Measurements from ENCODE around the gene MAP4K4. TPM values are rescaled to one million over a fixed set of nuclear protein-coding genes. Genes with fewer than 3 reads are reported as not detected.

Gene MAP4K4
- total and polyA plus RNA-seq, 2 of the 13 experiments (the other 11 are each of a cell fraction or from before 2014, with no cell fraction given): 105 to 264 TPM

DNA sequence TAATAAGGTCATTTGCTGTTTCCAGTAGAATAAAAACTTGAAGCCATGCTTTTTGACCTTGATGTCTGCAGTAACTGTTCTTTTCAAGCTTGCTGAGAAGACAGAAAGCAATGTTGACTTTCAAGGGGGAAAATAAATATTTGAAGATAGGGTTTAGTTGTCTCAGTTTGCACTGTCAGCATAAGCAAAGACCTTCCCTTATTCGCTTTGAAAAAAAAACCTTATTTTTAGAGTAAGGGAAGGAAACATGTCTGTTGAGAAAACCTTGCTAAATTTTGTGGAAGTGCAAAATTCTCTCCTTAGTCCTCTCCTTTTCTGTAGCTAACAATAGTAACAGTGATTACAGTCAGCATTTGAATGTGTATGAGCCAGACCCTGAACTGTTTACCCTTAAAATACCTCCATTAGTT lies 43.1 kb downstream of the MAP4K4 start (continued):
- TF ChIP-seq, protein P1, sequence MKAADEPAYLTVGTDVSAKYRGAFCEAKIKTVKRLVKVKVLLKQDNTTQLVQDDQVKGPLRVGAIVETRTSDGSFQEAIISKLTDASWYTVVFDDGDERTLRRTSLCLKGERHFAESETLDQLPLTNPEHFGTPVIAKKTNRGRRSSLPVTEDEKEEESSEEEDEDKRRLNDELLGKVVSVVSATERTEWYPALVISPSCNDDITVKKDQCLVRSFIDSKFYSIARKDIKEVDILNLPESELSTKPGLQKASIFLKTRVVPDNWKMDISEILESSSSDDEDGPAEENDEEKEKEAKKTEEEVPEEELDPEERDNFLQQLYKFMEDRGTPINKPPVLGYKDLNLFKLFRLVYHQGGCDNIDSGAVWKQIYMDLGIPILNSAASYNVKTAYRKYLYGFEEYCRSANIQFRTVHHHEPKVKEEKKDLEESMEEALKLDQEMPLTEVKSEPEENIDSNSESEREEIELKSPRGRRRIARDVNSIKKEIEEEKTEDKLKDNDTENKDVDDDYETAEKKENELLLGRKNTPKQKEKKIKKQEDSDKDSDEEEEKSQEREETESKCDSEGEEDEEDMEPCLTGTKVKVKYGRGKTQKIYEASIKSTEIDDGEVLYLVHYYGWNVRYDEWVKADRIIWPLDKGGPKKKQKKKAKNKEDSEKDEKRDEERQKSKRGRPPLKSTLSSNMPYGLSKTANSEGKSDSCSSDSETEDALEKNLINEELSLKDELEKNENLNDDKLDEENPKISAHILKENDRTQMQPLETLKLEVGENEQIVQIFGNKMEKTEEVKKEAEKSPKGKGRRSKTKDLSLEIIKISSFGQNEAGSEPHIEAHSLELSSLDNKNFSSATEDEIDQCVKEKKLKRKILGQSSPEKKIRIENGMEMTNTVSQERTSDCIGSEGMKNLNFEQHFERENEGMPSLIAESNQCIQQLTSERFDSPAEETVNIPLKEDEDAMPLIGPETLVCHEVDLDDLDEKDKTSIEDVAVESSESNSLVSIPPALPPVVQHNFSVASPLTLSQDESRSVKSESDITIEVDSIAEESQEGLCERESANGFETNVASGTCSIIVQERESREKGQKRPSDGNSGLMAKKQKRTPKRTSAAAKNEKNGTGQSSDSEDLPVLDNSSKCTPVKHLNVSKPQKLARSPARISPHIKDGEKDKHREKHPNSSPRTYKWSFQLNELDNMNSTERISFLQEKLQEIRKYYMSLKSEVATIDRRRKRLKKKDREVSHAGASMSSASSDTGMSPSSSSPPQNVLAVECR (CRISPR knock-in tag; IDR thresholded peaks at IDR 0.05; ENCODE audit: borderline replicate concordance): peak; percentile 21; the same call in 1 of the 2 replicates
- TF ChIP-seq SALL2 (CRISPR knock-in tag; IDR thresholded peaks at IDR 0.05) (0 out of 2 replicates have a peak, but pooled peaks have one; percentile 7), CCDC6 (CRISPR knock-in tag; IDR thresholded peaks at IDR 0.05) (peak; percentile 24; the same call in 1 of the 2 replicates), ZNF530 (CRISPR knock-in tag; IDR thresholded peaks at IDR 0.05; ENCODE audit: low read depth) (no peak), ELF3 (CRISPR knock-in tag; IDR thresholded peaks at IDR 0.05) (peak; percentile 69), TARDBP (CRISPR knock-in tag; IDR thresholded peaks at IDR 0.05) (peak; percentile 47; the same call in 1 of the 2 replicates), MYC (CRISPR knock-in tag; IDR thresholded peaks at IDR 0.05; ENCODE audit: borderline replicate concordance) (no peak), FOXP1 (IDR thresholded peaks at IDR 0.05) (no peak), FOXP1 (CRISPR knock-in tag; IDR thresholded peaks at IDR 0.05) (peak; percentile 87), GATA4 (IDR thresholded peaks at IDR 0.05; ENCODE audit: borderline replicate concordance, low read depth) (peak; percentile 54; the same call in 1 of the 2 replicates), ZNF367 (CRISPR knock-in tag; IDR thresholded peaks at IDR 0.05; ENCODE audit: borderline replicate concordance) (no peak), ISL2 (CRISPR knock-in tag; IDR thresholded peaks at IDR 0.05) (peak; percentile 94), ZNF619 (CRISPR knock-in tag; IDR thresholded peaks at IDR 0.05) (no peak), HHEX (CRISPR knock-in tag; IDR thresholded peaks at IDR 0.05) (peak; percentile 45; the same call in 1 of the 2 replicates)
- TF ChIP-seq, protein P2, sequence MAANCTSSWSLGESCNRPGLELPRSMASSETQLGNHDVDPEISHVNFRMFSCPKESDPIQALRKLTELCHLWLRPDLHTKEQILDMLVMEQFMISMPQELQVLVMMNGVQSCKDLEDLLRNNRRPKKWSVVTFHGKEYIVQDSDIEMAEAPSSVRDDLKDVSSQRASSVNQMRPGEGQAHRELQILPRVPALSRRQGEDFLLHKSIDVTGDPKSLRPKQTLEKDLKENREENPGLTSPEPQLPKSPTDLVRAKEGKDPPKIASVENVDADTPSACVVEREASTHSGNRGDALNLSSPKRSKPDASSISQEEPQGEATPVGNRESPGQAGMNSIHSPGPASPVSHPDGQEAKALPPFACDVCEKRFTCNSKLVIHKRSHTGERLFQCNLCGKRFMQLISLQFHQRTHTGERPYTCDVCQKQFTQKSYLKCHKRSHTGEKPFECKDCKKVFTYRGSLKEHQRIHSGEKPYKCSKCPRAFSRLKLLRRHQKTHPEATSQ (CRISPR knock-in tag; IDR thresholded peaks at IDR 0.05; ENCODE audit: borderline replicate concordance): no peak
- TF ChIP-seq, protein P3, sequence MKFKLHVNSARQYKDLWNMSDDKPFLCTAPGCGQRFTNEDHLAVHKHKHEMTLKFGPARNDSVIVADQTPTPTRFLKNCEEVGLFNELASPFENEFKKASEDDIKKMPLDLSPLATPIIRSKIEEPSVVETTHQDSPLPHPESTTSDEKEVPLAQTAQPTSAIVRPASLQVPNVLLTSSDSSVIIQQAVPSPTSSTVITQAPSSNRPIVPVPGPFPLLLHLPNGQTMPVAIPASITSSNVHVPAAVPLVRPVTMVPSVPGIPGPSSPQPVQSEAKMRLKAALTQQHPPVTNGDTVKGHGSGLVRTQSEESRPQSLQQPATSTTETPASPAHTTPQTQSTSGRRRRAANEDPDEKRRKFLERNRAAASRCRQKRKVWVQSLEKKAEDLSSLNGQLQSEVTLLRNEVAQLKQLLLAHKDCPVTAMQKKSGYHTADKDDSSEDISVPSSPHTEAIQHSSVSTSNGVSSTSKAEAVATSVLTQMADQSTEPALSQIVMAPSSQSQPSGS (CRISPR knock-in tag; IDR thresholded peaks at IDR 0.05): peak; percentile 55; the same call in 1 of the 2 replicates
- TF ChIP-seq, protein P4, sequence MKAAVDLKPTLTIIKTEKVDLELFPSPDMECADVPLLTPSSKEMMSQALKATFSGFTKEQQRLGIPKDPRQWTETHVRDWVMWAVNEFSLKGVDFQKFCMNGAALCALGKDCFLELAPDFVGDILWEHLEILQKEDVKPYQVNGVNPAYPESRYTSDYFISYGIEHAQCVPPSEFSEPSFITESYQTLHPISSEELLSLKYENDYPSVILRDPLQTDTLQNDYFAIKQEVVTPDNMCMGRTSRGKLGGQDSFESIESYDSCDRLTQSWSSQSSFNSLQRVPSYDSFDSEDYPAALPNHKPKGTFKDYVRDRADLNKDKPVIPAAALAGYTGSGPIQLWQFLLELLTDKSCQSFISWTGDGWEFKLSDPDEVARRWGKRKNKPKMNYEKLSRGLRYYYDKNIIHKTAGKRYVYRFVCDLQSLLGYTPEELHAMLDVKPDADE (CRISPR knock-in tag; IDR thresholded peaks at IDR 0.05): no peak
- TF ChIP-seq, protein P5, sequence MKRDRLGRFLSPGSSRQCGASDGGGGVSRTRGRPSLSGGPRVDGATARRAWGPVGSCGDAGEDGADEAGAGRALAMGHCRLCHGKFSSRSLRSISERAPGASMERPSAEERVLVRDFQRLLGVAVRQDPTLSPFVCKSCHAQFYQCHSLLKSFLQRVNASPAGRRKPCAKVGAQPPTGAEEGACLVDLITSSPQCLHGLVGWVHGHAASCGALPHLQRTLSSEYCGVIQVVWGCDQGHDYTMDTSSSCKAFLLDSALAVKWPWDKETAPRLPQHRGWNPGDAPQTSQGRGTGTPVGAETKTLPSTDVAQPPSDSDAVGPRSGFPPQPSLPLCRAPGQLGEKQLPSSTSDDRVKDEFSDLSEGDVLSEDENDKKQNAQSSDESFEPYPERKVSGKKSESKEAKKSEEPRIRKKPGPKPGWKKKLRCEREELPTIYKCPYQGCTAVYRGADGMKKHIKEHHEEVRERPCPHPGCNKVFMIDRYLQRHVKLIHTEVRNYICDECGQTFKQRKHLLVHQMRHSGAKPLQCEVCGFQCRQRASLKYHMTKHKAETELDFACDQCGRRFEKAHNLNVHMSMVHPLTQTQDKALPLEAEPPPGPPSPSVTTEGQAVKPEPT (CRISPR knock-in tag; IDR thresholded peaks at IDR 0.05; ENCODE audit: low read depth): no peak
- TF ChIP-seq, protein P6, sequence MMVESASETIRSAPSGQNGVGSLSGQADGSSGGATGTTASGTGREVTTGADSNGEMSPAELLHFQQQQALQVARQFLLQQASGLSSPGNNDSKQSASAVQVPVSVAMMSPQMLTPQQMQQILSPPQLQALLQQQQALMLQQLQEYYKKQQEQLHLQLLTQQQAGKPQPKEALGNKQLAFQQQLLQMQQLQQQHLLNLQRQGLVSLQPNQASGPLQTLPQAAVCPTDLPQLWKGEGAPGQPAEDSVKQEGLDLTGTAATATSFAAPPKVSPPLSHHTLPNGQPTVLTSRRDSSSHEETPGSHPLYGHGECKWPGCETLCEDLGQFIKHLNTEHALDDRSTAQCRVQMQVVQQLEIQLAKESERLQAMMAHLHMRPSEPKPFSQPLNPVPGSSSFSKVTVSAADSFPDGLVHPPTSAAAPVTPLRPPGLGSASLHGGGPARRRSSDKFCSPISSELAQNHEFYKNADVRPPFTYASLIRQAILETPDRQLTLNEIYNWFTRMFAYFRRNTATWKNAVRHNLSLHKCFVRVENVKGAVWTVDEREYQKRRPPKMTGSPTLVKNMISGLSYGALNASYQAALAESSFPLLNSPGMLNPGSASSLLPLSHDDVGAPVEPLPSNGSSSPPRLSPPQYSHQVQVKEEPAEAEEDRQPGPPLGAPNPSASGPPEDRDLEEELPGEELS (CRISPR knock-in tag; IDR thresholded peaks at IDR 0.05): peak; percentile 86
